Neural progenitor cell (in vitro differentiated cells): Measurements from ENCODE around the gene TNFSF11. TPM values are rescaled to one million over a fixed set of nuclear protein-coding genes. Genes with fewer than 3 reads are reported as not detected.
A peak's percentile ranks its signal among the peaks of the same experiment; 100 is the strongest.

Experiments used
- DNase-seq: peaks from one replicate; pipeline ENCODE4 v3.0.0-alpha.2; 2016; ENCODE audit warnings: low spot score
- H2AFZ ChIP-seq: fragments of 200-600 bp; sonication (generic); replicated peaks from 2 replicates; pipeline ENCODE4 v1.6.1; 2016; ENCODE audit warnings: antibody characterized with exemption
- H3F3A ChIP-seq: fragments of 200-600 bp; sonication (generic); 2 replicates; pipeline ENCODE4 v1.6.1; 2016; ENCODE audit warnings: antibody characterized with exemption, low read depth
- H3K27ac ChIP-seq: fragments of 200-600 bp; sonication (generic); 2 replicates; pipeline ENCODE4 v1.5.1; 2016; ENCODE audit warnings: mild to moderate bottlenecking
- H3K27me3 ChIP-seq: fragments of 200-600 bp; sonication (generic); 2 replicates; pipeline ENCODE4 v1.6.1; 2016; ENCODE audit warnings: mild to moderate bottlenecking, moderate library complexity
- H3K36me3 ChIP-seq: fragments of 200-600 bp; sonication (generic); 2 replicates; pipeline ENCODE4 v1.5.1; 2016
- H3K4me1 ChIP-seq: fragments of 200-600 bp; sonication (generic); 2 replicates; pipeline ENCODE4 v1.6.1; 2016; ENCODE audit warnings: mixed run types
- H3K4me2 ChIP-seq: fragments of 200-600 bp; sonication (generic); 2 replicates; pipeline ENCODE4 v1.6.1; 2016
- H3K4me3 ChIP-seq: fragments of 200-600 bp; sonication (generic); 2 replicates; pipeline ENCODE4 v1.5.1; 2016
- H3K79me2 ChIP-seq: fragments of 200-600 bp; sonication (generic); 2 replicates; pipeline ENCODE4 v1.6.1; 2016; ENCODE audit warnings: low read depth
- H3K9ac ChIP-seq: fragments of 200-600 bp; sonication (generic); 2 replicates; pipeline ENCODE4 v1.6.1; 2016
- H3K9me3 ChIP-seq: fragments of 200-600 bp; sonication (generic); 2 replicates; pipeline ENCODE4 v1.5.1; 2016; ENCODE audit warnings: low read depth
- H4K20me1 ChIP-seq: fragments of 200-600 bp; sonication (generic); 2 replicates; pipeline ENCODE4 v1.6.1; 2016; ENCODE audit warnings: low read depth
- H3K27ac Mint-ChIP-seq: 3 replicates; pipeline ENCODE4 v1.8.0; 2021; ENCODE audit warnings: mixed read lengths
- H3K27me3 Mint-ChIP-seq: 2 replicates; pipeline ENCODE4 v1.8.0; 2022; ENCODE audit warnings: low read depth, mild to moderate bottlenecking, inconsistent platforms, moderate library complexity, mixed read lengths; ENCODE audit not compliant: insufficient read depth
- H3K36me3 Mint-ChIP-seq: 3 replicates; pipeline ENCODE4 v1.8.0; 2021; ENCODE audit warnings: mixed read lengths
- H3K4me1 Mint-ChIP-seq: 3 replicates; pipeline ENCODE4 v1.8.0; 2021; ENCODE audit warnings: mixed read lengths
- H3K4me3 Mint-ChIP-seq: 3 replicates; pipeline ENCODE4 v1.8.0; 2021; ENCODE audit warnings: mild to moderate bottlenecking, moderate library complexity, mixed read lengths
- H3K9me3 Mint-ChIP-seq: 3 replicates; pipeline ENCODE4 v1.8.0; 2020; ENCODE audit warnings: mixed read lengths
- CTCF ChIP-seq: fragments of 200-600 bp; sonication (generic); IDR thresholded peaks from 2 replicates; pipeline ENCODE4 v1.5.1; 2017; ENCODE audit warnings: antibody characterized with exemption, mild to moderate bottlenecking
- EZH2 ChIP-seq: fragments of 200-600 bp; sonication (generic); IDR thresholded peaks from 2 replicates; pipeline ENCODE4 v1.6.1; 2017; ENCODE audit warnings: antibody characterized with exemption, mild to moderate bottlenecking, moderate library complexity
- EZH2phosphoT487 ChIP-seq: fragments of 200-600 bp; sonication (generic); IDR thresholded peaks from 2 replicates; pipeline ENCODE4 v1.6.1; 2017; ENCODE audit warnings: antibody characterized with exemption
- total RNA-seq: library from RNA; depleted of rRNA; stranded (reverse); fragments of >200 nt; gene quantifications from 2 replicates; pipeline ENCODE4 v1.2.3, GENCODE V29; 2015; ENCODE audit warnings: low replicate concordance

TNFSF11 gene
- total RNA-seq, 1 donor from 2014 or later: 0.21 TPM

DNA sequence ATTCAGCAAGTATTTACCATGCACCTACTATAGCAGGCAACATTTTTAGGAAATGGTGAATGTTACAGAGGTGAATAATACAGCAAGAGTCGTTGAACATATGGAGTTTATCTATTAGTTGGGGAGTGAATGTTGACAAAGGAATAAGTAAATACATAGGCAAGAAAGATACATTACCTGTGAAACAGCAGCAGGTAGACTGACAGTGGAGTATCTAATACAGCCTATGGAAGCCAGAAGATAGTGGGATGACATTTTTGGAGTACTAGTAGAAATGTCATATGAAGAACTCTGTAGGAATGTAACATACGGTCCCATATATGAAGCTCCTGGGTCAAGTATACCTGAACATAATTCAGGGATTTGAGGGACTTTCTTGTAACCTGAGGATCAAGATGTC is 2.1 kb upstream of the TNFSF11 start:
- H4K20me1 ChIP-seq: no peaks in the 10 kb centered on the region
- H3F3A ChIP-seq: no peaks in the 10 kb centered on the region
- no peak overlapping the region for H3K9ac ChIP-seq
- H3K27me3 Mint-ChIP-seq: peaks cover 22% of the 10 kb centered on the region
- H3K27ac ChIP-seq: no peak overlapping the region
- H3K4me1 Mint-ChIP-seq: peaks cover 4% of the 10 kb centered on the region
- no peak overlapping the region for H3K4me2 ChIP-seq
- no peak for DNase-seq
- peaks cover 17% of the 10 kb centered on the region for H3K9me3 Mint-ChIP-seq
- no peaks in the 10 kb centered on the region for H3K9me3 ChIP-seq
- no peaks in the 10 kb centered on the region for H3K79me2 ChIP-seq
- H3K27me3 ChIP-seq: peaks cover 40% of the 10 kb centered on the region
- H3K4me3 ChIP-seq: no peak overlapping the region
- TF ChIP-seq EZH2 (no peak), CTCF (no peak)
- H3K4me1 ChIP-seq: no peaks in the 10 kb centered on the region
- H3K27ac Mint-ChIP-seq: no peak overlapping the region
- peaks cover 3% of the 10 kb centered on the region for H3K36me3 ChIP-seq
- H3K36me3 Mint-ChIP-seq: no peaks in the 10 kb centered on the region
- H3K4me3 Mint-ChIP-seq: no peak overlapping the region
- H2AFZ ChIP-seq: no peak overlapping the region

DNA sequence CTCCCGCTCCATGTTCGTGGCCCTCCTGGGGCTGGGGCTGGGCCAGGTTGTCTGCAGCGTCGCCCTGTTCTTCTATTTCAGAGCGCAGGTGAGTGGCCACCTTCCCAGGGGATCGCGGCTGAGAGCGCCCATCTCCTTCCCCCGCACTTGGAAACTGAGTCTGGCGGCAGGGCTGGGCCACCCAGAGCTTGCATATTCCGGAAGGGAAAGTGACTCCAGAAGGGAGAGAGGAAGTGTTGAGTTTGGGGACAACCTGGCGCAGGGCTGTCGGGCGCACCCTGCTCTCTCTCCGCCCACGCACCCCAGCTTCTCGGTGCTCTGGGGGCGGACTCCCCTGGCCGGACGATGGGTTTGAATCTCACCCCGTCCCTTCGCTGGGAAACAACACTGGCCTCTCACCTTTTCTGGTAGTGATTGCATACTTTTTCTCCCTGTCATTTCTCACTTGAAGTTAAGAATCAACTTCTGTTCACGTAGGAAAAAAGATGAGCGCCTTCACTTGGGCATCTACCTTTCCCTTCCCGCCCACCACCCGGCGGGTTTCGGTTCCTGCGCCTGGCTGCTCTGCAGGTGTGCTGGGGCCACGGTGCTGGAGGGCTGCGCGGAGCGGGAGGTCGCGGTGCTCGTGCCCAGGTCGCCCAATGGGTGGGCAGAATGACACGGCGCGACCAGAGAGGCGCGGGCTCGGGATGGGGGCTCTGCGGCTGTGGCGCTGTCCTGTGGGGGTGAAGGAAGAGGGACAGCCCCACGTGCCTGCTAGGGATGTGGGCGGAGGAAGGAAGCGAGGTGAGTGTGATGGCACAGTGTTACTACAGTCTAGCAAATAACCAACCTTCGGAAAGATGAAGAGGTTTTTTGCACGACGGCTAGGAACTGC is 721 bp downstream of the TNFSF11 start:
- Mint-ChIP-seq H3K4me3 (peak overlapping the region; percentile 76), H3K36me3 (no peaks in the 10 kb centered on the region), H3K9me3 (peaks cover 17% of the 10 kb centered on the region), H3K27ac (no peak overlapping the region), H3K4me1 (peaks cover 4% of the 10 kb centered on the region), H3K27me3 (peaks cover 23% of the 10 kb centered on the region)
- DNase-seq: peak; percentile 18
- Histone ChIP-seq H3K27ac (no peak overlapping the region), H2AFZ (peak overlapping the region; percentile 98), H3F3A (no peaks in the 10 kb centered on the region), H4K20me1 (no peaks in the 10 kb centered on the region), H3K4me1 (no peaks in the 10 kb centered on the region), H3K9me3 (no peaks in the 10 kb centered on the region), H3K9ac (no peak overlapping the region), H3K79me2 (no peaks in the 10 kb centered on the region), H3K4me3 (peak overlapping the region; percentile 62), H3K4me2 (peak overlapping the region; percentile 86), H3K27me3 (peaks cover 42% of the 10 kb centered on the region), H3K36me3 (peaks cover 3% of the 10 kb centered on the region)
- TF ChIP-seq EZH2: peak; percentile 74
- TF ChIP-seq CTCF: no peak
- peak; percentile 41 for TF ChIP-seq EZH2phosphoT487

DNA sequence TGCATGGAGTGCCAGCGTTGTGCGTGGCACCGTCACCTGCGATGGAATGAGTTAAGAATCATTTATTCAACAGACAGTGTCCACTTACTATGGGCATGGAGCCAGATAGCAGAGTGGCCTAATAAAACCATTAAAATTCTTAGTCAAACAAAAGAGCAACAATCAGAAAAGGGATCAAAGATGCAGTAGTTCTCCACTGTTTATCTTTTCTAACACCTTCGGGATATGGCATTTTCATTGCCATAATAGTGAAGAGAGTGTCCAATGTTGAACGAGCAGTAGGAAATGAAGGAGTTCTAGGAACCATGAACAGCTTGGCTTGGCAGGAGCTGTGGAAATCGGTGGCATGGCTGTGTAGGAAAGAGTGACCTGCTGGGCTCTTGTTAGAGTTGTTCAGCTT is 2.0 kb downstream of the TNFSF11 start:
- no peaks in the 10 kb centered on the region for H3K9me3 ChIP-seq
- Mint-ChIP-seq H3K4me3 (no peak overlapping the region), H3K27me3 (peaks cover 23% of the 10 kb centered on the region), H3K27ac (no peak overlapping the region), H3K4me1 (peaks cover 4% of the 10 kb centered on the region), H3K36me3 (no peaks in the 10 kb centered on the region), H3K9me3 (peaks cover 15% of the 10 kb centered on the region)
- H3K4me1 ChIP-seq: no peaks in the 10 kb centered on the region
- no peak overlapping the region for H2AFZ ChIP-seq
- TF ChIP-seq EZH2: no peak
- TF ChIP-seq CTCF: no peak
- TF ChIP-seq EZH2phosphoT487: no peak
- peaks cover 42% of the 10 kb centered on the region for H3K27me3 ChIP-seq
- H3K27ac ChIP-seq: no peak overlapping the region
- no peak overlapping the region for H3K9ac ChIP-seq
- no peak for DNase-seq
- H3K79me2 ChIP-seq: no peaks in the 10 kb centered on the region
- no peak overlapping the region for H3K4me2 ChIP-seq
- H3K4me3 ChIP-seq: no peak overlapping the region
- peaks cover 3% of the 10 kb centered on the region for H3K36me3 ChIP-seq
- H3F3A ChIP-seq: no peaks in the 10 kb centered on the region
- no peaks in the 10 kb centered on the region for H4K20me1 ChIP-seq
